Osteoblast (primary cell): ENCODE results near the gene LUZP1. TPM values are rescaled to one million over a fixed set of nuclear protein-coding genes. Genes with fewer than 3 reads are reported as not detected.

Source experiments
- DNase-seq: peaks from one replicate; pipeline ENCODE4 v3.0.0; 2011; ENCODE audit warnings: low spot score, mixed read lengths; ENCODE audit not compliant: insufficient read length; ENCODE audit errors: missing footprints
- H2AFZ ChIP-seq: 2 replicates; pipeline ENCODE4 v1.6.0; 2011; ENCODE audit warnings: mild to moderate bottlenecking, low read length
- H3K27ac ChIP-seq: 2 replicates; pipeline ENCODE4 v1.5.1; 2011; ENCODE audit warnings: mild to moderate bottlenecking, low read depth, low read length, moderate library complexity
- H3K27me3 ChIP-seq: 2 replicates; pipeline ENCODE4 v1.6.0; 2012; ENCODE audit warnings: mild to moderate bottlenecking, control low read depth, inconsistent platforms, low read length, moderate library complexity; ENCODE audit not compliant: insufficient read depth
- H3K36me3 ChIP-seq: 2 replicates; pipeline ENCODE4 v1.5.1; 2011; ENCODE audit warnings: mild to moderate bottlenecking, low read length, control low read depth, moderate library complexity; ENCODE audit not compliant: insufficient read depth
- H3K4me1 ChIP-seq: 2 replicates; pipeline ENCODE4 v1.5.1; 2011; ENCODE audit warnings: mild to moderate bottlenecking, low read length, control low read depth, moderate library complexity; ENCODE audit not compliant: insufficient read depth
- H3K4me2 ChIP-seq: 2 replicates; pipeline ENCODE4 v1.6.0; 2011; ENCODE audit warnings: mild to moderate bottlenecking, low read length; ENCODE audit not compliant: insufficient read depth
- H3K4me3 ChIP-seq: fragments of 200-600 bp; sonication (generic); 3 replicates; pipeline ENCODE4 v1.5.1; 2012; ENCODE audit warnings: mild to moderate bottlenecking, low read length, inconsistent platforms; ENCODE audit not compliant: insufficient read depth
- H3K79me2 ChIP-seq: 2 replicates; pipeline ENCODE4 v1.6.0; 2012; ENCODE audit warnings: mild to moderate bottlenecking, low read length, control low read depth, inconsistent platforms; ENCODE audit not compliant: insufficient read depth
- H3K9me3 ChIP-seq: 2 replicates; pipeline ENCODE4 v1.5.1; 2011; ENCODE audit warnings: low read depth, low read length, control low read depth
- H4K20me1 ChIP-seq: 2 replicates; pipeline ENCODE4 v1.6.0; 2012; ENCODE audit warnings: mild to moderate bottlenecking, low read length, control low read depth; ENCODE audit not compliant: insufficient read depth
- total RNA-seq: library from RNA; depleted of rRNA; stranded (reverse); fragments of >200 nt; gene quantifications from 2 replicates; pipeline ENCODE4 v1.2.3, GENCODE V29; 2012
- TF ChIP-seq, protein P1 (sequence below): IDR thresholded peaks from 2 replicates; pipeline ENCODE4 v1.5.1; 2011; ENCODE audit warnings: mild to moderate bottlenecking, low read depth, low read length, moderate library complexity; ENCODE audit errors: extremely low read depth

The LUZP1 gene
- total RNA-seq, 1 donor = 30.0 TPM

DNA sequence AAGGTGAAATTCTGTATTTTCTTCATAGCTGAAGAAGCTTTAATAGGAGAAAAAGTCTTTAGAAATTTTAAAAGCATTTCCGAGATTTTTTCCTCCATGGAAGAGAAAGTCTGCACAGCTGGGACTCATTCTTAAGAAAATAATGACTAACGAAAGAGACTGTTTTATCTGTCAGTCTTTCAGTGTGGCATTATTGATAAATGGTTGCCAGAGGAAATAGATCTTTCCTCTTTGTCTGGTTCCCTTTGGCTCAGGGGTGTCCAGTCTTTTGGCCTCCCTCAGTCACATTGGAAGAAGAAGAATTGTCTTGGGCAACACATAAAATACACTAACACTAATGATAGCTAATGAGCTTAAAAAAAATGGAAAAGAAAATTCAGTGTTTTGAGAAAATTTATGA, 99.5 kb downstream of the LUZP1 start:
- no peaks in the 10 kb centered on the region for H3K27me3 ChIP-seq
- TF ChIP-seq, protein P1, sequence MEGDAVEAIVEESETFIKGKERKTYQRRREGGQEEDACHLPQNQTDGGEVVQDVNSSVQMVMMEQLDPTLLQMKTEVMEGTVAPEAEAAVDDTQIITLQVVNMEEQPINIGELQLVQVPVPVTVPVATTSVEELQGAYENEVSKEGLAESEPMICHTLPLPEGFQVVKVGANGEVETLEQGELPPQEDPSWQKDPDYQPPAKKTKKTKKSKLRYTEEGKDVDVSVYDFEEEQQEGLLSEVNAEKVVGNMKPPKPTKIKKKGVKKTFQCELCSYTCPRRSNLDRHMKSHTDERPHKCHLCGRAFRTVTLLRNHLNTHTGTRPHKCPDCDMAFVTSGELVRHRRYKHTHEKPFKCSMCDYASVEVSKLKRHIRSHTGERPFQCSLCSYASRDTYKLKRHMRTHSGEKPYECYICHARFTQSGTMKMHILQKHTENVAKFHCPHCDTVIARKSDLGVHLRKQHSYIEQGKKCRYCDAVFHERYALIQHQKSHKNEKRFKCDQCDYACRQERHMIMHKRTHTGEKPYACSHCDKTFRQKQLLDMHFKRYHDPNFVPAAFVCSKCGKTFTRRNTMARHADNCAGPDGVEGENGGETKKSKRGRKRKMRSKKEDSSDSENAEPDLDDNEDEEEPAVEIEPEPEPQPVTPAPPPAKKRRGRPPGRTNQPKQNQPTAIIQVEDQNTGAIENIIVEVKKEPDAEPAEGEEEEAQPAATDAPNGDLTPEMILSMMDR = no peak
- peaks cover 9% of the 10 kb centered on the region for H4K20me1 ChIP-seq
- H3K4me2 ChIP-seq = no peak overlapping the region
- no peak overlapping the region for H2AFZ ChIP-seq
- DNase-seq = peak; percentile 69
- peaks cover 8% of the 10 kb centered on the region for H3K4me1 ChIP-seq
- no peaks in the 10 kb centered on the region for H3K9me3 ChIP-seq
- peaks cover 66% of the 10 kb centered on the region for H3K36me3 ChIP-seq
- no peak overlapping the region for H3K4me3 ChIP-seq
- no peak overlapping the region for H3K27ac ChIP-seq
- H3K79me2 ChIP-seq = peaks cover 8% of the 10 kb centered on the region

DNA sequence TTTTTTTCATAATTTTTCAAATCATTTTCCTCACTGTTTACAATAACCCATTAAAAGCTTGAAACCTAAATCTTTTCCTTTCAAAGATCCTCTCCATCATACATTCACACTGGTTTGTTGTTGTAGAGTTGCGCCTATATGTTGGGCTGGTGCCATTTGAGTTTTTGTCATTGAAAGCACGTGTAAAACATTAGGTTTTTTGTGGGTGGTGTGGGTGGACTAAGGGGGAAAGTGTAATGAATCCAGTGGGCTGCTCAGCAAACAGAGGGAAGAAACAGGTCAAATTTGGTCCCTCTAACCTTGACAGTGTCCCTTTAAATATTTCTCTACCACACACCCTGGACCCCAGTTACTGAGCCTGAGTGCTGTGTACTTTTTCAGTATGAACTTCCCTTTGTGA, 102.6 kb downstream of the LUZP1 start:
- Histone ChIP-seq H3K4me1 (no peaks in the 10 kb centered on the region), H3K27ac (no peak overlapping the region), H3K4me3 (no peak overlapping the region), H3K36me3 (peaks cover 42% of the 10 kb centered on the region), H2AFZ (no peak overlapping the region), H3K27me3 (no peaks in the 10 kb centered on the region), H3K9me3 (no peaks in the 10 kb centered on the region), H3K4me2 (no peak overlapping the region), H4K20me1 (peaks cover 9% of the 10 kb centered on the region), H3K79me2 (peaks cover 8% of the 10 kb centered on the region)
- no peak for DNase-seq
- TF ChIP-seq, protein P1 = no peak

DNA sequence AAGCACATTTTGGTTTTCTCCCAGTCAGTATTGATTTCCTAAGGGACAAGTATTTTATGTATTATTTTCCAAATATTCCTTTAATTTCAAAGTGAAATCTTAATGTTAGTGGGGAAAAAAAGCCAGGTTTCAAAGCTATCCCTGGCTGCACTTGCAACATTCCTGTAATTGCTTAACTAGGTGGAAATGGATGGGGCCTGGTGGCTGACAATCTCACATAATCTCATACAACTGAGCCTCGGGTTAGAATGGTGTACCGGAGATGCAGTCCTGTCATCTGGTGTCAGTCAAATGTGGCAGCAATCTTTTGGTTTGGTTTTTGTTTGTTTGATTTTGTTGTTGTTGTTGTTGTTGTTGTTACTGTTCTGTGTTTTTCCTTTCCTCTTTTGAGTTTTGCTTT, 103.3 kb downstream of the LUZP1 start:
- H3K4me2 ChIP-seq = no peak overlapping the region
- H3K79me2 ChIP-seq = peaks cover 8% of the 10 kb centered on the region
- H3K9me3 ChIP-seq = no peaks in the 10 kb centered on the region
- H4K20me1 ChIP-seq = peaks cover 9% of the 10 kb centered on the region
- H3K27ac ChIP-seq = no peak overlapping the region
- H3K36me3 ChIP-seq = peaks cover 43% of the 10 kb centered on the region
- no peaks in the 10 kb centered on the region for H3K4me1 ChIP-seq
- no peaks in the 10 kb centered on the region for H3K27me3 ChIP-seq
- TF ChIP-seq, protein P1 = no peak
- H2AFZ ChIP-seq = no peak overlapping the region
- H3K4me3 ChIP-seq = no peak overlapping the region
- DNase-seq = no peak

DNA sequence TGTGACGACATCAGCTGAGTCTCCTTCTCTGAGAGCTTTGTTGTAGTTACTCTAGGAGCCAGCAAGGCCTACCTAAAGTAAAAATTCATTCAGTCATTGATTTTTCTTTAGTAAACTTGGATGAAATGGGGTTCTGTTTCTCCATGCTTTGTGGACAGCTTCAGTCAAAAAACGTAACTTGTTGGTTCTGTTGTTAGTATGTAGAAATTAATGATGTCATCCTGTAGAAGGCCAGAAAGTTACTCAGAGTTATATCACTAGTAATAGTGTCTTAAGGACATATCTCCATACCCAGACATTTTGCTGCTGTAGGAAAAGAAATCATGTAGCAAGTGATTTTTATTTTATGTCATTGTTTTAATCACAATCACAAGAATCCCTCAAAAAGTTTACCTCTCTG, 106.4 kb downstream of the LUZP1 start:
- Histone ChIP-seq H4K20me1 (peaks cover 9% of the 10 kb centered on the region), H3K36me3 (peaks cover 52% of the 10 kb centered on the region), H3K79me2 (peaks cover 8% of the 10 kb centered on the region), H3K4me1 (no peaks in the 10 kb centered on the region), H2AFZ (no peak overlapping the region), H3K4me3 (no peak overlapping the region), H3K27me3 (no peaks in the 10 kb centered on the region), H3K27ac (peak overlapping the region; percentile 5), H3K9me3 (no peaks in the 10 kb centered on the region), H3K4me2 (no peak overlapping the region)
- DNase-seq = no peak
- TF ChIP-seq, protein P1 = no peak
